ENCODE results near the gene MYH9. TPM values are rescaled to one million over a fixed set of nuclear protein-coding genes. Genes with fewer than 3 reads are reported as not detected.
A peak's percentile ranks its signal among the peaks of the same experiment; 100 is the strongest.

Gene MYH9
- total and polyA plus RNA-seq, 4 donors: 32.3 to 150 (median 98.7) TPM

- Histone ChIP-seq H3K4me1 (ENCODE audit: control insufficient read depth in 4 of 4, insufficient read depth in 4 of 4, low read length in 3 of 4) (peaks cover 22 to 71% (median 40%) of the 10 kb centered on the region in 4 donors), H3K9me3 (ENCODE audit: control insufficient read depth in 4 of 4, low read length in 3 of 4) (no peaks in the 10 kb centered on the region), H3K36me3 (ENCODE audit: control insufficient read depth in 4 of 4, insufficient read depth in 3 of 4, low read depth in 1 of 4, low read length in 3 of 4) (peaks cover 1 to 35% (median 29%) of the 10 kb centered on the region in 4 donors), H3K9ac (ENCODE audit: low read depth in 1 of 2, low read length in 2 of 2) (no peak overlapping the region), H3K27me3 (ENCODE audit: control insufficient read depth in 4 of 4, insufficient read depth in 4 of 4, low read length in 3 of 4) (no peaks in the 10 kb centered on the region), H3K27ac (ENCODE audit: low read depth in 1 of 2, low read length in 2 of 2) (peak overlapping the region; percentile 75 to 90), H3K4me3 (ENCODE audit: low read depth in 1 of 3, low read length in 3 of 3) (no peak overlapping the region)
- WGBS: 63% methylated on average over 24 of the region's 24 CpGs
- TF ChIP-seq NR2F2 (IDR thresholded peaks at IDR 0.05) (peak; percentile 27), SP1 (IDR thresholded peaks at IDR 0.05) (peak; percentile 51), MAX (IDR thresholded peaks at IDR 0.05) (no peak), FOXA2 (IDR thresholded peaks at IDR 0.05) (no peak), RXRA (IDR thresholded peaks at IDR 0.05) (peak in 1 of 2 donors; percentile 40), REST (IDR thresholded peaks at IDR 0.05) (no peak)
- no peak for DNase-seq (ENCODE audit: low spot score)
These were observed 58.3 kb downstream of the MYH9 start for GRCh38 chr22:36329254-36330078.

GRCh38 chr22:36328635-36329253 lies 59.0 kb downstream of the MYH9 start:
- H3K36me3 ChIP-seq (ENCODE audit: control insufficient read depth in 4 of 4, insufficient read depth in 3 of 4, low read depth in 1 of 4, low read length in 3 of 4): peaks cover 4 to 35% (median 27%) of the 10 kb centered on the region in 4 donors
- H3K9me3 ChIP-seq (ENCODE audit: control insufficient read depth in 4 of 4, low read length in 3 of 4): no peaks in the 10 kb centered on the region
- H3K4me1 ChIP-seq (ENCODE audit: control insufficient read depth in 4 of 4, insufficient read depth in 4 of 4, low read length in 3 of 4): peaks cover 26 to 74% (median 45%) of the 10 kb centered on the region in 4 donors
- 69% methylated on average over 23 of the region's 23 CpGs for WGBS
- peak overlapping the region; percentile 75 to 90 for H3K27ac ChIP-seq (ENCODE audit: low read depth in 1 of 2, low read length in 2 of 2)
- no peaks in the 10 kb centered on the region for H3K27me3 ChIP-seq (ENCODE audit: control insufficient read depth in 4 of 4, insufficient read depth in 4 of 4, low read length in 3 of 4)
- no peak overlapping the region for H3K9ac ChIP-seq (ENCODE audit: low read depth in 1 of 2, low read length in 2 of 2)
- H3K4me3 ChIP-seq (ENCODE audit: low read depth in 1 of 3, low read length in 3 of 3): no peak overlapping the region
- TF ChIP-seq MAX (IDR thresholded peaks at IDR 0.05): no peak
- no peak for TF ChIP-seq TAF1 (conservative IDR thresholded peaks at IDR 0.05)
- no peak for TF ChIP-seq JUND (IDR thresholded peaks at IDR 0.05)
- TF ChIP-seq CTCF (IDR thresholded peaks at IDR 0.05; ENCODE audit: low read depth, low read length, missing input control): no peak
- no peak for TF ChIP-seq NR2F2 (IDR thresholded peaks at IDR 0.05)
- TF ChIP-seq EGR1 (IDR thresholded peaks at IDR 0.05; ENCODE audit: low read depth in 2 of 2): no peak
- TF ChIP-seq REST (IDR thresholded peaks at IDR 0.05): no peak
- no peak for TF ChIP-seq FOXA2 (IDR thresholded peaks at IDR 0.05)
- TF ChIP-seq HNF4G (IDR thresholded peaks at IDR 0.05): no peak
- no peak for DNase-seq (ENCODE audit: low spot score)
